ENCODE data around the gene DYNC1I1. TPM values are rescaled to one million over a fixed set of nuclear protein-coding genes. Genes with fewer than 3 reads are reported as not detected.

Gene DYNC1I1
- total and polyA plus RNA-seq, 2 experiments from 2014 or later, result 1.4 to 4.1 TPM

DNA sequence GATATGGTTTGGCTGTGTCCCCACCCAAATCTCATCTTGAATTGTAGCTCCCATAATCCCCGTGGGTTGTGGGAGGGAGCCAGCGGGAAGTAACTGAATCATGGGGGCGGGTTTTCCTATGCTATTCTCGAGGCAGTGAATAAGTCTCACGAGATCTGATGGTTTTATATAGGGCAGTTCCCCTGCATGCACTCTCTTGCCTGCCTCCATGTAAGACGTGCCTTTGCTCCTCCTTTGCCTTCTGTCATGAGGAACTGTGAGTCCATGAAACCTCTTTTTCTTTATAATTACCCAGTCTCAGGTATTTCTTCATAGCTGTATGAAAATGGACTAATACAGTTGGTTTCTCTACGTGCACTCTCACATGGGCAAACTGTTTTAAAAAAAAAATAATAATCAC, 341.8 kb downstream of the DYNC1I1 start:
- no peak overlapping the region for H2AFZ ChIP-seq
- ATAC-seq, result no peak
- no peak overlapping the region for H3K4me2 ChIP-seq
- TF ChIP-seq, protein P1, sequence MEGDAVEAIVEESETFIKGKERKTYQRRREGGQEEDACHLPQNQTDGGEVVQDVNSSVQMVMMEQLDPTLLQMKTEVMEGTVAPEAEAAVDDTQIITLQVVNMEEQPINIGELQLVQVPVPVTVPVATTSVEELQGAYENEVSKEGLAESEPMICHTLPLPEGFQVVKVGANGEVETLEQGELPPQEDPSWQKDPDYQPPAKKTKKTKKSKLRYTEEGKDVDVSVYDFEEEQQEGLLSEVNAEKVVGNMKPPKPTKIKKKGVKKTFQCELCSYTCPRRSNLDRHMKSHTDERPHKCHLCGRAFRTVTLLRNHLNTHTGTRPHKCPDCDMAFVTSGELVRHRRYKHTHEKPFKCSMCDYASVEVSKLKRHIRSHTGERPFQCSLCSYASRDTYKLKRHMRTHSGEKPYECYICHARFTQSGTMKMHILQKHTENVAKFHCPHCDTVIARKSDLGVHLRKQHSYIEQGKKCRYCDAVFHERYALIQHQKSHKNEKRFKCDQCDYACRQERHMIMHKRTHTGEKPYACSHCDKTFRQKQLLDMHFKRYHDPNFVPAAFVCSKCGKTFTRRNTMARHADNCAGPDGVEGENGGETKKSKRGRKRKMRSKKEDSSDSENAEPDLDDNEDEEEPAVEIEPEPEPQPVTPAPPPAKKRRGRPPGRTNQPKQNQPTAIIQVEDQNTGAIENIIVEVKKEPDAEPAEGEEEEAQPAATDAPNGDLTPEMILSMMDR (conservative IDR thresholded peaks at IDR 0.05; ENCODE audit: low read depth in 2 of 2), result no peak
- no peak for DNase-seq (ENCODE audit: low spot score)
- peaks cover 5% of the 10 kb centered on the region for H3K27me3 Mint-ChIP-seq (ENCODE audit: insufficient read depth, low read depth, poor library complexity)
- no peaks in the 10 kb centered on the region for H3K36me3 Mint-ChIP-seq (ENCODE audit: low read depth)
- no peak overlapping the region for H3K27ac ChIP-seq (ENCODE audit: low read depth)
- 0 out of 2 replicates have a peak, but pooled peaks cover 3% of the 10 kb centered on the region for H4K20me1 ChIP-seq (replicated peaks; ENCODE audit: insufficient read depth)
- no peaks in the 10 kb centered on the region for H3K79me2 ChIP-seq (replicated peaks; ENCODE audit: insufficient read depth)
- H3K4me3 Mint-ChIP-seq, result no peak overlapping the region
- H3K36me3 ChIP-seq (ENCODE audit: insufficient read depth), result no peaks in the 10 kb centered on the region
- no peaks in the 10 kb centered on the region for H3K27me3 ChIP-seq (ENCODE audit: insufficient read depth)
- no peaks in the 10 kb centered on the region for H3K9me2 ChIP-seq (ENCODE audit: insufficient read depth)
- H3K9me3 Mint-ChIP-seq, result peaks cover 5% of the 10 kb centered on the region; the same call in 1 of the 3 replicates
- peaks cover 14% of the 10 kb centered on the region; the same call in 2 of the 3 replicates for H3K4me1 Mint-ChIP-seq
- H3K27ac Mint-ChIP-seq, result no peak overlapping the region
- no peaks in the 10 kb centered on the region for H3F3A ChIP-seq (replicated peaks; ENCODE audit: low read depth)
- H3K4me3 ChIP-seq, result no peak overlapping the region
- H3K4me1 ChIP-seq (ENCODE audit: insufficient read depth), result no peaks in the 10 kb centered on the region; the same call in 1 of the 2 replicates

DNA sequence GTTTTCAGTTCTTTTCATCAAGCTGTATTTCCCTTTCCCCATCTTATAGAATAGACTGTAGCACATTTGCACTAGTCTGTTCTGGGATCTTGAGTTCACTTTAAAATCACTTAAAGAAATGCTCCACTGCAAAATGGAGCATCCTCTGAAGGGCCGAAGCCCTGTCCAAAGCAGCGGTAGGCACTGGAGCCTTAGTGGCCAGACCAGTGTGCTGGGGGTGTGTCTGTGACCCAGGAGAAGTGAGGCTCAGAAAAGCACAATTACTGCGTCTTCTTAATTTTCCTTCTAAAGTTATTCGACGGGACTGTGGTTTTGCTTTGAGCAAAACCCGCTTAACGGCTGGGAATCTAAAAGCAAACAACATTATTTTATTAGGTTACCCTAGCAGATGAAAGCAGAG, 343.8 kb downstream of the DYNC1I1 start:
- Histone ChIP-seq H3K4me1 (ENCODE audit: insufficient read depth) (no peaks in the 10 kb centered on the region; the same call in 1 of the 2 replicates), H3K27ac (ENCODE audit: low read depth) (no peak overlapping the region), H4K20me1 (replicated peaks; ENCODE audit: insufficient read depth) (0 out of 2 replicates have a peak, but pooled peaks cover 3% of the 10 kb centered on the region), H3K36me3 (ENCODE audit: insufficient read depth) (no peaks in the 10 kb centered on the region), H3K79me2 (replicated peaks; ENCODE audit: insufficient read depth) (no peaks in the 10 kb centered on the region), H2AFZ (no peak overlapping the region), H3K27me3 (ENCODE audit: insufficient read depth) (no peaks in the 10 kb centered on the region), H3F3A (replicated peaks; ENCODE audit: low read depth) (no peaks in the 10 kb centered on the region), H3K4me2 (no peak overlapping the region), H3K9me2 (ENCODE audit: insufficient read depth) (no peaks in the 10 kb centered on the region), H3K4me3 (no peak overlapping the region)
- DNase-seq (ENCODE audit: low spot score) (no peak), ATAC-seq (no peak)
- Mint-ChIP-seq H3K36me3 (ENCODE audit: low read depth) (peaks cover 11% of the 10 kb centered on the region), H3K9me3 (peaks cover 5% of the 10 kb centered on the region; the same call in 1 of the 3 replicates), H3K4me3 (no peak overlapping the region), H3K27ac (no peak overlapping the region), H3K4me1 (peaks cover 17% of the 10 kb centered on the region), H3K27me3 (ENCODE audit: insufficient read depth, low read depth, poor library complexity) (peaks cover 5% of the 10 kb centered on the region)
- TF ChIP-seq CREB1 (CRISPR knock-in tag; IDR thresholded peaks at IDR 0.05; ENCODE audit: low read depth), result no peak
- TF ChIP-seq JUNB (IDR thresholded peaks at IDR 0.05; ENCODE audit: unreplicated experiment), result no peak
- TF ChIP-seq POLR2AphosphoS5 (IDR thresholded peaks at IDR 0.05; ENCODE audit: low read depth), result no peak
- TF ChIP-seq ZNF331 (CRISPR knock-in tag; IDR thresholded peaks at IDR 0.05; ENCODE audit: low read depth), result no peak
- TF ChIP-seq, protein P2, sequence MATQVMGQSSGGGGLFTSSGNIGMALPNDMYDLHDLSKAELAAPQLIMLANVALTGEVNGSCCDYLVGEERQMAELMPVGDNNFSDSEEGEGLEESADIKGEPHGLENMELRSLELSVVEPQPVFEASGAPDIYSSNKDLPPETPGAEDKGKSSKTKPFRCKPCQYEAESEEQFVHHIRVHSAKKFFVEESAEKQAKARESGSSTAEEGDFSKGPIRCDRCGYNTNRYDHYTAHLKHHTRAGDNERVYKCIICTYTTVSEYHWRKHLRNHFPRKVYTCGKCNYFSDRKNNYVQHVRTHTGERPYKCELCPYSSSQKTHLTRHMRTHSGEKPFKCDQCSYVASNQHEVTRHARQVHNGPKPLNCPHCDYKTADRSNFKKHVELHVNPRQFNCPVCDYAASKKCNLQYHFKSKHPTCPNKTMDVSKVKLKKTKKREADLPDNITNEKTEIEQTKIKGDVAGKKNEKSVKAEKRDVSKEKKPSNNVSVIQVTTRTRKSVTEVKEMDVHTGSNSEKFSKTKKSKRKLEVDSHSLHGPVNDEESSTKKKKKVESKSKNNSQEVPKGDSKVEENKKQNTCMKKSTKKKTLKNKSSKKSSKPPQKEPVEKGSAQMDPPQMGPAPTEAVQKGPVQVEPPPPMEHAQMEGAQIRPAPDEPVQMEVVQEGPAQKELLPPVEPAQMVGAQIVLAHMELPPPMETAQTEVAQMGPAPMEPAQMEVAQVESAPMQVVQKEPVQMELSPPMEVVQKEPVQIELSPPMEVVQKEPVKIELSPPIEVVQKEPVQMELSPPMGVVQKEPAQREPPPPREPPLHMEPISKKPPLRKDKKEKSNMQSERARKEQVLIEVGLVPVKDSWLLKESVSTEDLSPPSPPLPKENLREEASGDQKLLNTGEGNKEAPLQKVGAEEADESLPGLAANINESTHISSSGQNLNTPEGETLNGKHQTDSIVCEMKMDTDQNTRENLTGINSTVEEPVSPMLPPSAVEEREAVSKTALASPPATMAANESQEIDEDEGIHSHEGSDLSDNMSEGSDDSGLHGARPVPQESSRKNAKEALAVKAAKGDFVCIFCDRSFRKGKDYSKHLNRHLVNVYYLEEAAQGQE (IDR thresholded peaks at IDR 0.05; ENCODE audit: unreplicated experiment), result no peak
- TF ChIP-seq, protein P3, sequence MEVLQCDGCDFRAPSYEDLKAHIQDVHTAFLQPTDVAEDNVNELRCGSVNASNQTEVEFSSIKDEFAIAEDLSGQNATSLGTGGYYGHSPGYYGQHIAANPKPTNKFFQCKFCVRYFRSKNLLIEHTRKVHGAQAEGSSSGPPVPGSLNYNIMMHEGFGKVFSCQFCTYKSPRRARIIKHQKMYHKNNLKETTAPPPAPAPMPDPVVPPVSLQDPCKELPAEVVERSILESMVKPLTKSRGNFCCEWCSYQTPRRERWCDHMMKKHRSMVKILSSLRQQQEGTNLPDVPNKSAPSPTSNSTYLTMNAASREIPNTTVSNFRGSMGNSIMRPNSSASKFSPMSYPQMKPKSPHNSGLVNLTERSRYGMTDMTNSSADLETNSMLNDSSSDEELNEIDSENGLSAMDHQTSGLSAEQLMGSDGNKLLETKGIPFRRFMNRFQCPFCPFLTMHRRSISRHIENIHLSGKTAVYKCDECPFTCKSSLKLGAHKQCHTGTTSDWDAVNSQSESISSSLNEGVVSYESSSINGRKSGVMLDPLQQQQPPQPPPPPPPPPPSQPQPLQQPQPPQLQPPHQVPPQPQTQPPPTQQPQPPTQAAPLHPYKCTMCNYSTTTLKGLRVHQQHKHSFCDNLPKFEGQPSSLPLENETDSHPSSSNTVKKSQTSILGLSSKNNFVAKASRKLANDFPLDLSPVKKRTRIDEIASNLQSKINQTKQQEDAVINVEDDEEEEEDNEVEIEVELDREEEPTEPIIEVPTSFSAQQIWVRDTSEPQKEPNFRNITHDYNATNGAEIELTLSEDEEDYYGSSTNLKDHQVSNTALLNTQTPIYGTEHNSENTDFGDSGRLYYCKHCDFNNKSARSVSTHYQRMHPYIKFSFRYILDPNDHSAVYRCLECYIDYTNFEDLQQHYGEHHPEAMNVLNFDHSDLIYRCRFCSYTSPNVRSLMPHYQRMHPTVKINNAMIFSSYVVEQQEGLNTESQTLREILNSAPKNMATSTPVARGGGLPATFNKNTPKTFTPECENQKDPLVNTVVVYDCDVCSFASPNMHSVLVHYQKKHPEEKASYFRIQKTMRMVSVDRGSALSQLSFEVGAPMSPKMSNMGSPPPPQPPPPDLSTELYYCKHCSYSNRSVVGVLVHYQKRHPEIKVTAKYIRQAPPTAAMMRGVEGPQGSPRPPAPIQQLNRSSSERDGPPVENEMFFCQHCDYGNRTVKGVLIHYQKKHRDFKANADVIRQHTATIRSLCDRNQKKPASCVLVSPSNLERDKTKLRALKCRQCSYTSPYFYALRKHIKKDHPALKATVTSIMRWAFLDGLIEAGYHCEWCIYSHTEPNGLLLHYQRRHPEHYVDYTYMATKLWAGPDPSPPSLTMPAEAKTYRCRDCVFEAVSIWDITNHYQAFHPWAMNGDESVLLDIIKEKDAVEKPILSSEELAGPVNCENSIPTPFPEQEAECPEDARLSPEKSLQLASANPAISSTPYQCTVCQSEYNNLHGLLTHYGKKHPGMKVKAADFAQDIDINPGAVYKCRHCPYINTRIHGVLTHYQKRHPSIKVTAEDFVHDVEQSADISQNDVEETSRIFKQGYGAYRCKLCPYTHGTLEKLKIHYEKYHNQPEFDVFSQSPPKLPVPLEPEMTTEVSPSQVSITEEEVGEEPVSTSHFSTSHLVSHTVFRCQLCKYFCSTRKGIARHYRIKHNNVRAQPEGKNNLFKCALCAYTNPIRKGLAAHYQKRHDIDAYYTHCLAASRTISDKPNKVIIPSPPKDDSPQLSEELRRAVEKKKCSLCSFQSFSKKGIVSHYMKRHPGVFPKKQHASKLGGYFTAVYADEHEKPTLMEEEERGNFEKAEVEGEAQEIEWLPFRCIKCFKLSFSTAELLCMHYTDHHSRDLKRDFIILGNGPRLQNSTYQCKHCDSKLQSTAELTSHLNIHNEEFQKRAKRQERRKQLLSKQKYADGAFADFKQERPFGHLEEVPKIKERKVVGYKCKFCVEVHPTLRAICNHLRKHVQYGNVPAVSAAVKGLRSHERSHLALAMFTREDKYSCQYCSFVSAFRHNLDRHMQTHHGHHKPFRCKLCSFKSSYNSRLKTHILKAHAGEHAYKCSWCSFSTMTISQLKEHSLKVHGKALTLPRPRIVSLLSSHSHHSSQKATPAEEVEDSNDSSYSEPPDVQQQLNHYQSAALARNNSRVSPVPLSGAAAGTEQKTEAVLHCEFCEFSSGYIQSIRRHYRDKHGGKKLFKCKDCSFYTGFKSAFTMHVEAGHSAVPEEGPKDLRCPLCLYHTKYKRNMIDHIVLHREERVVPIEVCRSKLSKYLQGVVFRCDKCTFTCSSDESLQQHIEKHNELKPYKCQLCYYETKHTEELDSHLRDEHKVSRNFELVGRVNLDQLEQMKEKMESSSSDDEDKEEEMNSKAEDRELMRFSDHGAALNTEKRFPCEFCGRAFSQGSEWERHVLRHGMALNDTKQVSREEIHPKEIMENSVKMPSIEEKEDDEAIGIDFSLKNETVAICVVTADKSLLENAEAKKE (CRISPR knock-in tag; IDR thresholded peaks at IDR 0.05), result no peak
- no peak for TF ChIP-seq EZH2 (IDR thresholded peaks at IDR 0.05; ENCODE audit: low read depth, unreplicated experiment)
- TF ChIP-seq, protein P4, sequence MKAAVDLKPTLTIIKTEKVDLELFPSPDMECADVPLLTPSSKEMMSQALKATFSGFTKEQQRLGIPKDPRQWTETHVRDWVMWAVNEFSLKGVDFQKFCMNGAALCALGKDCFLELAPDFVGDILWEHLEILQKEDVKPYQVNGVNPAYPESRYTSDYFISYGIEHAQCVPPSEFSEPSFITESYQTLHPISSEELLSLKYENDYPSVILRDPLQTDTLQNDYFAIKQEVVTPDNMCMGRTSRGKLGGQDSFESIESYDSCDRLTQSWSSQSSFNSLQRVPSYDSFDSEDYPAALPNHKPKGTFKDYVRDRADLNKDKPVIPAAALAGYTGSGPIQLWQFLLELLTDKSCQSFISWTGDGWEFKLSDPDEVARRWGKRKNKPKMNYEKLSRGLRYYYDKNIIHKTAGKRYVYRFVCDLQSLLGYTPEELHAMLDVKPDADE (IDR thresholded peaks at IDR 0.05), result no peak

Data from GM23338 (cell line).